Transverse colon (tissue), 4 donors: ENCODE data around the gene OR52E6. TPM values are rescaled to one million over a fixed set of nuclear protein-coding genes. Genes with fewer than 3 reads are reported as not detected.

Source experiments
- DNase-seq: peaks from one replicate; pipeline ENCODE4 v3.0.0-alpha.2; 2019
- H3K27ac ChIP-seq, 4 donors: fragments of 200-600 bp; sonication (generic); 2 replicates each; pipeline ENCODE4 v1.5.1; 2016 to 2018; ENCODE audit warnings: inconsistent platforms in 4 of 4
- H3K27me3 ChIP-seq: fragments of 200-600 bp; sonication (generic); 2 replicates; pipeline ENCODE4 v1.5.1; 2017; ENCODE audit warnings: inconsistent platforms
- H3K36me3 ChIP-seq, 4 donors: fragments of 200-600 bp; sonication (generic); 2 replicates each; pipeline ENCODE4 v1.5.1; 2017 to 2019; ENCODE audit warnings: inconsistent platforms in 4 of 4
- H3K4me1 ChIP-seq, 4 donors: fragments of 200-600 bp; sonication (generic); 2 replicates each; pipeline ENCODE4 v1.5.1; 2017 to 2020; ENCODE audit warnings: inconsistent platforms in 4 of 4
- H3K4me3 ChIP-seq, 4 donors: fragments of 200-600 bp; sonication (generic); 1 replicate in 1 of 4; 2 replicates in 3 of 4; pipeline versions ENCODE4 v1.5.1 to v1.6.1; 2017 to 2019; ENCODE audit warnings: inconsistent platforms in 4 of 4
- H3K9me3 ChIP-seq, 2 donors: fragments of 200-600 bp; sonication (generic); 2 replicates each; pipeline ENCODE4 v1.5.1; 2017 to 2019; ENCODE audit warnings: inconsistent platforms in 2 of 2
- CTCF ChIP-seq, 5 experiments: fragments of 200-600 bp in 3 of 5; fragments of 450-650 bp in 2 of 5; sonication (generic) in 3 of 5; IDR thresholded peaks; 1 replicate in 2 of 5; 2 replicates in 3 of 5; pipeline ENCODE4 v1.5.1; 2016 to 2017; ENCODE audit warnings: antibody characterized with exemption in 5 of 5, inconsistent platforms in 3 of 5, mild to moderate bottlenecking in 2 of 5, moderate library complexity in 1 of 5
- EP300 ChIP-seq: sonication (generic); formaldehyde crosslinking; IDR thresholded peaks from one replicate; pipeline ENCODE4 v1.6.1; 2017; ENCODE audit warnings: antibody characterized with exemption, low read depth
- POLR2A ChIP-seq: fragments of 450-650 bp; IDR thresholded peaks from one replicate; pipeline ENCODE4 v1.6.1; 2016; ENCODE audit warnings: antibody characterized with exemption, mild to moderate bottlenecking, moderate library complexity
- POLR2AphosphoS5 ChIP-seq, 3 donors: sonication (generic); formaldehyde crosslinking; IDR thresholded peaks; one replicate each; pipeline ENCODE4 v1.6.1; 2016; ENCODE audit warnings: antibody characterized with exemption in 3 of 3
- WGBS, 2 donors: methylation state at CpG; one replicate each; pipeline ENCODE4 v1.1.5; 2018; ENCODE audit warnings: low coverage in 1 of 2; 5-methylcytosine and 5-hydroxymethylcytosine counted together
- in situ Hi-C, 4 donors: fragments of 200-750 bp; cut with MboI; loops; one replicate each; pipeline versions ENCODE4 v1.15.0 to v1.15.1; 2017; ENCODE audit warnings: low sequenced_read_pairs in 3 of 4, low pct_ligation_motif_present in 1 of 4, low pct_unique_long_range_greater_than_20kb in 1 of 4
- intact Hi-C: fragments of 100-400 bp; cut with DNase I; formaldehyde crosslinking; loops from one replicate; pipeline ENCODE4 v1.15.1; 2023; ENCODE audit warnings: low total_unique reads
- total RNA-seq, 4 donors: library from RNA; depleted of rRNA; stranded (reverse); fragments of >200 nt; gene quantifications; one replicate each; pipeline ENCODE4 v1.1.0, GENCODE V29; 2016

Gene OR52E6
- total RNA-seq, 4 donors from 2014 or later, result not detected

- WGBS, 2 donors, result 31 to 50% methylated on average over 2 to 4 of the region's 4 CpGs
- no peak overlapping the region for H3K27ac ChIP-seq
- no peak for DNase-seq
- H3K27me3 ChIP-seq, result no peaks in the 10 kb centered on the region
- H3K4me1 ChIP-seq, result peaks cover 0 to 5% (median 0%) of the 10 kb centered on the region in 4 donors
- no peak overlapping the region for H3K4me3 ChIP-seq
- no peak for TF ChIP-seq EP300
- no peak for TF ChIP-seq POLR2A
- TF ChIP-seq CTCF (IDR thresholded peaks at IDR 0.05), result no peak
- no peak for TF ChIP-seq POLR2AphosphoS5 (IDR thresholded peaks at IDR 0.05)
- intact Hi-C loops, result no loop called here
- H3K9me3 ChIP-seq, result no peaks in the 10 kb centered on the region
- in situ Hi-C loops, result loop anchor here in 2 of 4 donors (25.0 kb wide), 2 partner anchors 203 to 353 kb away; no protein-coding TSS in a partner anchor
- no peaks in the 10 kb centered on the region for H3K36me3 ChIP-seq
Measured at GRCh38 chr11:5815534-5815933, 26.2 kb downstream of the OR52E6 start.

GRCh38 chr11:5809905-5810795 lies 31.5 kb downstream of the OR52E6 start:
- in situ Hi-C loops, result loop anchor here in 3 of 4 donors (10.0 to 25.0 kb wide), 3 partner anchors 198 to 348 kb away; no protein-coding TSS in a partner anchor
- WGBS, 2 donors, result 52 to 78% methylated on average over 3 to 6 of the region's 6 CpGs
- Histone ChIP-seq H3K36me3 (no peaks in the 10 kb centered on the region), H3K4me3 (no peak overlapping the region), H3K9me3 (no peaks in the 10 kb centered on the region), H3K4me1 (peaks cover 0 to 11% (median 0%) of the 10 kb centered on the region in 4 donors), H3K27ac (no peak overlapping the region), H3K27me3 (no peaks in the 10 kb centered on the region)
- intact Hi-C loops, result loop anchor here (5.0 kb wide), 1 partner anchor 323 kb away; the partner anchor contains the start of gene OR52D1
- no peak for TF ChIP-seq EP300
- TF ChIP-seq CTCF (IDR thresholded peaks at IDR 0.05), result no peak
- TF ChIP-seq POLR2AphosphoS5 (IDR thresholded peaks at IDR 0.05), result no peak
- TF ChIP-seq POLR2A, result no peak
- DNase-seq, result no peak

GRCh38 chr11:5809122-5809519 lies 32.6 kb downstream of the OR52E6 start:
- Histone ChIP-seq H3K27ac (no peak overlapping the region), H3K36me3 (no peaks in the 10 kb centered on the region), H3K27me3 (no peaks in the 10 kb centered on the region), H3K4me3 (peak overlapping the region; percentile 15 to 49 (median 30)), H3K9me3 (no peaks in the 10 kb centered on the region), H3K4me1 (peaks cover 0 to 11% (median 0%) of the 10 kb centered on the region in 4 donors)
- WGBS, 2 donors, result 28 to 56% methylated on average over 1 to 5 of the region's 5 CpGs
- DNase-seq, result no peak
- in situ Hi-C loops (loop anchor here in 3 of 4 donors (10.0 to 25.0 kb wide), 3 partner anchors 197 to 347 kb away; no protein-coding TSS in a partner anchor), intact Hi-C loops (loop anchor here (5.0 kb wide), 1 partner anchor 322 kb away; the partner anchor contains the start of gene OR52D1)
- TF ChIP-seq EP300 (no peak), POLR2AphosphoS5 (IDR thresholded peaks at IDR 0.05) (no peak), CTCF (IDR thresholded peaks at IDR 0.05) (no peak), POLR2A (no peak)

GRCh38 chr11:5808500-5809121 lies 33.1 kb downstream of the OR52E6 start, which contains the start of gene OR52N2:
TSS of gene OR52N2 (plus strand) at chr11:5808924. CDS start at chr11:5820336, 11,412 bp downstream.
- DNase-seq, result peak; percentile 73
- no peak within 1 kb of the TSS for H3K27ac ChIP-seq
- no peaks in the 10 kb centered on the region for H3K9me3 ChIP-seq
- WGBS, 2 donors, result 5 to 10% methylated on average over 5 to 24 of the region's 24 CpGs
- H3K4me1 ChIP-seq, result peaks cover 0 to 11% (median 0%) of the 10 kb centered on the region in 4 donors
- in situ Hi-C loops (loop anchor here in 3 of 4 donors (10.0 to 25.0 kb wide), 3 partner anchors 196 to 346 kb away; no protein-coding TSS in a partner anchor), intact Hi-C loops (loop anchor here (5.0 kb wide), 1 partner anchor 321 kb away; the partner anchor contains the start of gene OR52D1)
- peak within 1 kb of the TSS; percentile 15 to 49 (median 30) for H3K4me3 ChIP-seq
- TF ChIP-seq EP300 (no peak), POLR2A (no peak), POLR2AphosphoS5 (IDR thresholded peaks at IDR 0.05) (no peak), CTCF (IDR thresholded peaks at IDR 0.05) (peak; percentile 68 to 75 (median 75))
- no peaks in the 10 kb centered on the region for H3K36me3 ChIP-seq
- no peaks in the 10 kb centered on the region for H3K27me3 ChIP-seq
